ENCODE results near the gene CCDC110.

Gene CCDC110

DNA sequence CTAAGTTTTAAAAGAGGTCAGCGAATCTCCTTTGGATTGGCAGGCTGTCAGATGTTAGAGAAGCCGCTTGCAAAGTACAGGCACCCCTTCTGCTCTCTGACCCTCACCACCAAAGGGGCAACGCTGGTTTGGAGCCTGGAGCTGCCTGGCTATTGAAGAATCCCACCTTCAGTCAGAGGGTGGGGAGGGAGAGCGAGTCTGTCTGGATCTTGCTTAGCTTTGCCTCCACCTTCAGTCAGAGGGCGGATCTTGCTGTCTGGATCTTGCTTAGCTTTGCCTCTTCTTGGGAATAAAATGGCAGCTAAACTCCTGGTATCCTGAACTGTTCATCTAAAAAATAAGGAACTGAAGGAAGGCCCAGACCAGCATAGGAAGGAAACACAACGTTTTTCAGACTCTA is 7.3 kb downstream of the CCDC110 start:
- TF ChIP-seq, protein P1, sequence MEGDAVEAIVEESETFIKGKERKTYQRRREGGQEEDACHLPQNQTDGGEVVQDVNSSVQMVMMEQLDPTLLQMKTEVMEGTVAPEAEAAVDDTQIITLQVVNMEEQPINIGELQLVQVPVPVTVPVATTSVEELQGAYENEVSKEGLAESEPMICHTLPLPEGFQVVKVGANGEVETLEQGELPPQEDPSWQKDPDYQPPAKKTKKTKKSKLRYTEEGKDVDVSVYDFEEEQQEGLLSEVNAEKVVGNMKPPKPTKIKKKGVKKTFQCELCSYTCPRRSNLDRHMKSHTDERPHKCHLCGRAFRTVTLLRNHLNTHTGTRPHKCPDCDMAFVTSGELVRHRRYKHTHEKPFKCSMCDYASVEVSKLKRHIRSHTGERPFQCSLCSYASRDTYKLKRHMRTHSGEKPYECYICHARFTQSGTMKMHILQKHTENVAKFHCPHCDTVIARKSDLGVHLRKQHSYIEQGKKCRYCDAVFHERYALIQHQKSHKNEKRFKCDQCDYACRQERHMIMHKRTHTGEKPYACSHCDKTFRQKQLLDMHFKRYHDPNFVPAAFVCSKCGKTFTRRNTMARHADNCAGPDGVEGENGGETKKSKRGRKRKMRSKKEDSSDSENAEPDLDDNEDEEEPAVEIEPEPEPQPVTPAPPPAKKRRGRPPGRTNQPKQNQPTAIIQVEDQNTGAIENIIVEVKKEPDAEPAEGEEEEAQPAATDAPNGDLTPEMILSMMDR (IDR thresholded peaks at IDR 0.05; ENCODE audit: low read depth, low read length) = no peak
- Histone ChIP-seq H3K36me3 (no peaks in the 10 kb centered on the region), H3K27me3 (peaks cover 14% of the 10 kb centered on the region), H3K9me3 (no peaks in the 10 kb centered on the region), H3K4me3 (ENCODE audit: low read depth, low read length) (no peak overlapping the region), H3K4me1 (no peaks in the 10 kb centered on the region)
- no peak for DNase-seq

DNA sequence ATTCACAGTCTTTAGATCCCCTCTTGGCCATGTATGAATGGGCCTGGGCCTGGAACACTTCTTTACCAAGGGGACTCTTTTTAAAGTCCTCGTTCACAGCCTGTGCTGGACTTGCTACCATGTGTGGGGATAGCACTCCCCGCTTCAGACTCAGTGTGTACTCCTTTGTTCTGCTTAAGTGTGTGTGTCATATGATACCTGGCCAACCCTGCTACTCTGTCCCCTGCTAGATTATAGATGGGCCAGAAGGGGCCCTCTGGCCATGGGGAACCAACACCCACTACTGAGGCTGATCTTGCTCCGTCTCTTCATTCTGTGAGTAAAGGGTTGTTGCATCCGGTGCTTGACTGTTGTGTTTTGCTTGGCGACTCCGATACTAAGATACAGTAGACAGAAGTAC is 8.0 kb downstream of the CCDC110 start:
- peaks cover 8% of the 10 kb centered on the region for H3K27me3 ChIP-seq
- H3K4me3 ChIP-seq (ENCODE audit: low read depth, low read length) = no peak overlapping the region
- no peaks in the 10 kb centered on the region for H3K36me3 ChIP-seq
- H3K4me1 ChIP-seq = no peaks in the 10 kb centered on the region
- H3K9me3 ChIP-seq = no peaks in the 10 kb centered on the region
- TF ChIP-seq, protein P1 (IDR thresholded peaks at IDR 0.05; ENCODE audit: low read depth, low read length) = no peak
- no peak for DNase-seq

DNA sequence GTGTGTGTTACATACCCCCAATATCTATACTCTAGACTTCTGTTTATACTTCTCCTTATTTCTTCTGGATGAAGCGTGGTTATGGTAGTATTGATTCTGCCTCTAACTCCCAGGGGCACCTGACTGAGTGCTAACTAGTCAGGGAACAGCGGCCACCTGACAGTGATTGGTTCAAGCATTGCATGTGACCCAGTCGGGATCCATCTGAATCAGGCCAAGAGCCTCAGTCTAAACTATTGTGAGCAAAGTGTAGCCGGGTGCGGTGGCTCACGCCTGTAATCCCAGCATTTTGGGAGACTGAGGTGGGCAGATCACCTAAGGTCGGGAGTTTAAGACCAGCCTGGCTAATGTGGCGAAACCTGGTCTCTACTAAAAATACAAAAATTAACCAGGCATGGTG is 10.0 kb downstream of the CCDC110 start:
- TF ChIP-seq, protein P1 (IDR thresholded peaks at IDR 0.05; ENCODE audit: low read depth, low read length) = no peak
- Histone ChIP-seq H3K36me3 (no peaks in the 10 kb centered on the region), H3K27me3 (no peaks in the 10 kb centered on the region; the same call in 1 of the 2 replicates), H3K4me1 (no peaks in the 10 kb centered on the region), H3K9me3 (no peaks in the 10 kb centered on the region), H3K4me3 (ENCODE audit: low read depth, low read length) (no peak overlapping the region)
- DNase-seq = no peak

DNA sequence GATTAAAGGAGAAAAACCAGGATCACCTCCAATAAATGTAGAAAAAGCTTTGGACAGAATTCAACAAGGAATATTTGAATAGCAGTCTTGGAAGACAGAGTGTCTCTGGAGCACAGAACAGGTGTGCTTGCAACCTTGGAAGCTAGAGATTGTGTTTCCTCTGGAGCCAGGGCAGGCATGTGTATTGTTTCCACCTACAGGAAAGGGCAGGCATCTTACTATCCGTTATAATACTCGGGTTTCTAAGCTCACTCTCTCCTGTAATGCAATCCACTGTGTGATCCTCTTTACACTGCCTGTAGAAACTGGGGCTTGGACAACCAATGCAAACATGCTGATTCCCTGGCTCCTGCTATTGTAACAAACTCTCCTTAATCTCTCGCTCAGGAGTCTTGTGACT is 14.4 kb downstream of the CCDC110 start:
- H3K9me3 ChIP-seq = no peaks in the 10 kb centered on the region
- DNase-seq = no peak
- no peaks in the 10 kb centered on the region for H3K36me3 ChIP-seq
- TF ChIP-seq, protein P1 (IDR thresholded peaks at IDR 0.05; ENCODE audit: low read depth, low read length) = no peak
- H3K4me1 ChIP-seq = no peaks in the 10 kb centered on the region
- no peaks in the 10 kb centered on the region; the same call in 1 of the 2 replicates for H3K27me3 ChIP-seq
- H3K4me3 ChIP-seq (ENCODE audit: low read depth, low read length) = no peak overlapping the region

DNA sequence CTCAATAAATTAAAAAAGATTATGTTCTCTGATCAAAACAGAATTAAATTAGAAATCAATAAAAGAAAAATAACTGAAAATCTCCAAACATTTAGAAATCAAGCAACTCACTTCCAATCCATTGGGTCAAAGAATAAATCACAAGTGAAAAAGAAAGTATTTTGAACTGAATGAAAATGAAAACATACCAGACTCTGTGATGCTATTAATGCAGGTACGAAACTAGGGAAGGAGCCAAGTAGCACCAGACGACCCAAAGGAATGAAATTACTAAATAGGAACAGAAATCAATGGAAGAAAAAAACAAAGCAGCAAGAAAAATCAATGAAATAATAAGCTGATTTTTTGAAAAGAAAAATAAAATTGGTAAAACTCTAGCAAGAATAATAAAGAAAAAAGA is 15.4 kb downstream of the CCDC110 start:
- no peak overlapping the region for H3K4me3 ChIP-seq (ENCODE audit: low read depth, low read length)
- H3K4me1 ChIP-seq = no peaks in the 10 kb centered on the region
- no peaks in the 10 kb centered on the region for H3K9me3 ChIP-seq
- no peaks in the 10 kb centered on the region for H3K36me3 ChIP-seq
- no peaks in the 10 kb centered on the region; the same call in 1 of the 2 replicates for H3K27me3 ChIP-seq
- TF ChIP-seq, protein P1 (IDR thresholded peaks at IDR 0.05; ENCODE audit: low read depth, low read length) = no peak
- no peak for DNase-seq

DNA sequence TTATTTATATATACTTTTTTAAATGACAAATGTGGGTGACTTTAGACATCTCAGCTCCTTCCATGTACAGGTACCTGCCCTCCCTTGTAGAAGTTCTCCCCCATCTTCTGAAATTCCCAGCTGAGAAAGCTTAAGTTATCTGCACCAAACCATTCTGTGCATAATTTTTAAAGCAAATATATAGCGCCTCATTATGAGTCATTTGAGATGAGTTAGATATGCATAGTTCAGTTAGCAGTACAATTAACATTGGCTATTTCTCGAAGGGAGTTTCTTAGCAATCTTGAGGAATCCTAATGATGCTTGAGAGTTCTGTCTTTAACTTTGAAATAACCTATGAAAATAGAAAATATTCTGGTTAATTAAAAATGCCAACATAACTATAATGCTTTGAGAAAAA is 26.3 kb downstream of the CCDC110 start:
- H3K4me3 ChIP-seq (ENCODE audit: low read depth, low read length) = no peak overlapping the region
- TF ChIP-seq, protein P1 (IDR thresholded peaks at IDR 0.05; ENCODE audit: low read depth, low read length) = no peak
- no peaks in the 10 kb centered on the region for H3K9me3 ChIP-seq
- no peaks in the 10 kb centered on the region for H3K36me3 ChIP-seq
- H3K27me3 ChIP-seq = no peaks in the 10 kb centered on the region
- no peaks in the 10 kb centered on the region for H3K4me1 ChIP-seq
- no peak for DNase-seq
